ENCODE data around the gene ABHD4.
A peak's percentile ranks its signal among the peaks of the same experiment; 100 is the strongest.
"Not testable (repeated sequence)": the region's sequence is repeated elsewhere in the genome, so short reads cannot be mapped to it uniquely, and the experiment has no call there.

Gene ABHD4

GRCh38 chr14:22630066-22630465 is 32.0 kb downstream of the ABHD4 start:
- TF ChIP-seq, protein P1, sequence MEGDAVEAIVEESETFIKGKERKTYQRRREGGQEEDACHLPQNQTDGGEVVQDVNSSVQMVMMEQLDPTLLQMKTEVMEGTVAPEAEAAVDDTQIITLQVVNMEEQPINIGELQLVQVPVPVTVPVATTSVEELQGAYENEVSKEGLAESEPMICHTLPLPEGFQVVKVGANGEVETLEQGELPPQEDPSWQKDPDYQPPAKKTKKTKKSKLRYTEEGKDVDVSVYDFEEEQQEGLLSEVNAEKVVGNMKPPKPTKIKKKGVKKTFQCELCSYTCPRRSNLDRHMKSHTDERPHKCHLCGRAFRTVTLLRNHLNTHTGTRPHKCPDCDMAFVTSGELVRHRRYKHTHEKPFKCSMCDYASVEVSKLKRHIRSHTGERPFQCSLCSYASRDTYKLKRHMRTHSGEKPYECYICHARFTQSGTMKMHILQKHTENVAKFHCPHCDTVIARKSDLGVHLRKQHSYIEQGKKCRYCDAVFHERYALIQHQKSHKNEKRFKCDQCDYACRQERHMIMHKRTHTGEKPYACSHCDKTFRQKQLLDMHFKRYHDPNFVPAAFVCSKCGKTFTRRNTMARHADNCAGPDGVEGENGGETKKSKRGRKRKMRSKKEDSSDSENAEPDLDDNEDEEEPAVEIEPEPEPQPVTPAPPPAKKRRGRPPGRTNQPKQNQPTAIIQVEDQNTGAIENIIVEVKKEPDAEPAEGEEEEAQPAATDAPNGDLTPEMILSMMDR (conservative IDR thresholded peaks at IDR 0.05; ENCODE audit: low read depth), result no peak
- no peak for DNase-seq (ENCODE audit: low spot score)
- POLR2A ChIA-PET (ENCODE audit: low non-redundant PET), result no interaction called here
- no peak overlapping the region for H3K27ac ChIP-seq
- CTCF ChIA-PET, result no interaction called here

- ChIA-PET POLR2A (ENCODE audit: low non-redundant PET) (no interaction called here), CTCF (no interaction called here)
- no peak overlapping the region for H3K27ac ChIP-seq
- TF ChIP-seq, protein P1 (conservative IDR thresholded peaks at IDR 0.05; ENCODE audit: low read depth), result no peak
- DNase-seq (ENCODE audit: low spot score), result no peak
Measured at GRCh38 chr14:22630486-22630885, 32.4 kb downstream of the ABHD4 start.

- POLR2A ChIA-PET (ENCODE audit: low non-redundant PET), result no interaction called here
- no peak for DNase-seq (ENCODE audit: low spot score)
- CTCF ChIA-PET, result interaction anchor here (1.2 kb wide), 1 partner anchor 64 kb away, joined by 3 read pairs; no protein-coding TSS in a partner anchor
- H3K27ac ChIP-seq, result no peak overlapping the region
- TF ChIP-seq, protein P1 (conservative IDR thresholded peaks at IDR 0.05; ENCODE audit: low read depth), result no peak
Measured at GRCh38 chr14:22634233-22634900, 36.3 kb downstream of the ABHD4 start.

DNA sequence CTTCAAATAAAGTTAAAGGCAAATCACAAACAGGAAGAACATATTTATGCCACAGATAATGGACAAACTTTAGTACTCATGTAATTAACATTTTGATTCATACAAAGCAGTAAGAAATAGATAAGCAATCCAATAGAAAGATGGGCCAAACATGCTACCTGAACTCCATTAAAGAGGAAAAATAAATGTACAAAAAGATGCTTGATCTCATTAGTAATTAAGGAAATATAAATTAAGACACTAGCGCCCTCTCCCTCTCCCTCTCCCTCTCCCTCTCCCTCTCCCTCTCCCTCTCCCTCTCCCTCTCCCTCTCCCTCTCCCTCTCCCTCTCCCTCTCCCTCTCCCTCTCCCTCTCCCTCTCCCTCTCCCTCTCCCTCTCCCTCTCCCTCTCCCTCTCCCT is 37.9 kb downstream of the ABHD4 start:
- DNase-seq (ENCODE audit: low spot score); CTCF ChIA-PET; H3K27ac ChIP-seq; POLR2A ChIA-PET (ENCODE audit: low non-redundant PET): not testable (repeated sequence)

- CTCF ChIA-PET, result no interaction called here
Measured at GRCh38 chr14:22640192-22640591, 42.1 kb downstream of the ABHD4 start.

DNA sequence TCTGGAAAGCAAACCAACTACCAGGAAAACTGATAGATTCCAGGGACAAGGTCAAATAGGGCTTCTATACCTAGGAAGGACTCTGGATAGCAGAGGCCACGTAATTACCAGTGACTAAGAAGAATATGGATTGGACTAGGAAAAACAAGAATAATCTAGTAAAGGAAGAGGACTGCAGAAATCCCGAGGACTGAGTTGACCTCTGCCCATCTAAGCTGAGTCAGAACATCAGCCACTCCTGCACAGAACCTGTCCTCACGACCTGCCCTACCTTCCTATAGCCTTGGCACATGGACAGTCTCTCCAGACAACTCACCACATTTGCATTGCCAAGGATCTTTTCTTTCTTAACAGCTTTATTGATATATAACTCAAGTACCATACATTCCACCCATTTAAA is 43.7 kb downstream of the ABHD4 start:
- CTCF ChIA-PET, result interaction anchor here (1.7 kb wide), 1 partner anchor 72 kb away, joined by 6 read pairs; no protein-coding TSS in a partner anchor
- POLR2A ChIA-PET (ENCODE audit: low non-redundant PET), result no interaction called here
- TF ChIP-seq, protein P1 (conservative IDR thresholded peaks at IDR 0.05; ENCODE audit: low read depth), result no peak
- peak overlapping the region; percentile 45 for H3K27ac ChIP-seq
- DNase-seq (ENCODE audit: low spot score), result peak; percentile 21

More at GRCh38 chr14:22640192-22640591, 42.1 kb downstream of the ABHD4 start:
- no peak for DNase-seq (ENCODE audit: low spot score)
- POLR2A ChIA-PET (ENCODE audit: low non-redundant PET), result interaction anchor here (0.6 kb wide), 1 partner anchor 41 kb away, joined by 5 read pairs; no protein-coding TSS in a partner anchor
- TF ChIP-seq, protein P1 (conservative IDR thresholded peaks at IDR 0.05; ENCODE audit: low read depth), result no peak
- H3K27ac ChIP-seq, result no peak overlapping the region

DNA sequence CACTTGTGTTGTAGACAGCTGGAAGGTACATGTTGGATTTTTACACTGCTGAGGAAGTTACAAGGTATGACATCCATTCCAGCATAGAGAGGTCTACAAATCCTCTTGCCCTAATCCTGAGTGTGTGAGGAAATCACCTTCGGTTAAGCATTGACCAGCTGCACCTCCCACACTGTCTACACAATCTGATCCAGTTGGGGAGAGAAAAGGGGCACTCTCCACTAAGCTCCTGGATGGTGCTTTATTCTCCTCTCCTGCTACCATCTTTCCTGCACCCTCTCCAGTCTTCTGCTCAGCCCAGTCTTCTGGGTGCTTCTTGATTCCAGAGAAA is 46.2 kb downstream of the ABHD4 start, which contains the start of gene OR6J1:
Gene OR6J1, minus strand, starts transcription at position 48 of the 331 bp plus-strand sequence. CDS start 9,541 bp downstream, outside the sequence.
- POLR2A ChIA-PET (ENCODE audit: low non-redundant PET), result no interaction called here
- no peak for DNase-seq (ENCODE audit: low spot score)
- TF ChIP-seq, protein P1 (conservative IDR thresholded peaks at IDR 0.05; ENCODE audit: low read depth), result no peak
- peak within 1 kb of the TSS; percentile 90 for H3K27ac ChIP-seq
- CTCF ChIA-PET, result interaction anchor here (0.6 kb wide), 2 partner anchors 56 to 109 kb away, joined by 3 to 4 read pairs; no protein-coding TSS in a partner anchor

Measured in RWPE1 (cell line).